GM12878 (cell line): Measurements from ENCODE around the gene TMEM235. TPM values are rescaled to one million over a fixed set of nuclear protein-coding genes. Genes with fewer than 3 reads are reported as not detected.

Experiments used
- E2F8 ChIP-seq: fragments of 450-650 bp; IDR thresholded peaks from 2 replicates; pipeline ENCODE4 v1.6.1; 2018; ENCODE audit warnings: mild to moderate bottlenecking, low read depth, moderate library complexity; ENCODE audit not compliant: partially characterized antibody
- FOXM1 ChIP-seq: IDR thresholded peaks from 2 replicates; pipeline ENCODE4 v1.6.1; 2012; ENCODE audit warnings: low read depth, mild to moderate bottlenecking, inconsistent platforms, low read length, moderate library complexity
- JUNB ChIP-seq: IDR thresholded peaks from 2 replicates; pipeline ENCODE4 v1.6.1; 2016; ENCODE audit warnings: antibody characterized with exemption, mild to moderate bottlenecking
- NRF1 ChIP-seq: conservative IDR thresholded peaks from 2 replicates; pipeline ENCODE4 v1.6.1; 2011; ENCODE audit warnings: mild to moderate bottlenecking, low read depth, low read length, improper control_type of control experiment
- POLR2AphosphoS2 ChIP-seq: IDR thresholded peaks from 2 replicates; pipeline ENCODE4 v1.6.1; 2011; ENCODE audit warnings: low read depth, mild to moderate bottlenecking, low read length, improper control_type of control experiment, moderate library complexity
- POU2F2 ChIP-seq: IDR thresholded peaks from 3 replicates; pipeline ENCODE4 v1.6.1; 2011; ENCODE audit warnings: low read depth, mild to moderate bottlenecking, low read length, borderline replicate concordance
- RAD21 ChIP-seq: IDR thresholded peaks from 2 replicates; pipeline ENCODE4 v1.6.1; 2011; ENCODE audit warnings: mild to moderate bottlenecking, low read depth, low read length, moderate library complexity; ENCODE audit not compliant: insufficient read depth
- RAD51 ChIP-seq: fragments of 450-650 bp; IDR thresholded peaks from 2 replicates; pipeline ENCODE4 v1.6.1; 2016; ENCODE audit warnings: moderate library complexity, mild to moderate bottlenecking, inconsistent platforms
- RELB ChIP-seq: fragments of 450-650 bp; IDR thresholded peaks from 2 replicates; pipeline ENCODE4 v1.6.1; 2017; ENCODE audit warnings: low read depth, mild to moderate bottlenecking, moderate library complexity
- TARDBP ChIP-seq: IDR thresholded peaks from 2 replicates; pipeline ENCODE4 v1.6.1; 2016; ENCODE audit warnings: borderline replicate concordance
- TCF3 ChIP-seq: IDR thresholded peaks from 2 replicates; pipeline ENCODE4 v1.6.1; 2012; ENCODE audit warnings: low read depth, mild to moderate bottlenecking, low read length, borderline replicate concordance; ENCODE audit not compliant: insufficient read depth
- ZBTB4 ChIP-seq: fragments of 450-650 bp; formaldehyde crosslinking; IDR thresholded peaks from 2 replicates; pipeline ENCODE4 v1.4.0; 2022; ENCODE audit warnings: mild to moderate bottlenecking, moderate library complexity
- ZNF24 ChIP-seq: fragments of 450-650 bp; IDR thresholded peaks from 2 replicates; pipeline ENCODE4 v1.6.1; 2017; ENCODE audit warnings: antibody characterized with exemption, mild to moderate bottlenecking
- ZSCAN29 ChIP-seq: fragments of 450-650 bp; IDR thresholded peaks from 2 replicates; pipeline ENCODE4 v1.6.1; 2017; ENCODE audit warnings: mild to moderate bottlenecking, moderate library complexity
- polyA plus RNA-seq, 11 experiments: library from polyadenylated mRNA; depleted of rRNA in 4 of 11; unstranded in 6 of 11; stranded (reverse) in 5 of 11; fragments of >200 nt; fragmentation: Nextera tagmentation in 4 of 11; fragmentation: Illumina TruSeq in 1 of 11; extraction: Ambion mirVana in 4 of 11; extraction: Trizol in 1 of 11; gene quantifications; 1 replicate in 1 of 11; 2 replicates in 10 of 11; pipeline versions ENCODE4 v1.2.1 to v1.2.3, GENCODE V29; 2011 to 2016; ENCODE audit warnings: inconsistent platforms in 2 of 11, missing spikeins in 2 of 11, low read depth in 1 of 11
- total RNA-seq, 4 experiments: library from RNA; depleted of rRNA in 3 of 4; stranded (reverse); fragments of >200 nt in 3 of 4; fragmentation: Illumina TruSeq in 1 of 4; extraction: Trizol in 1 of 4; gene quantifications; 2 replicates each; pipeline versions ENCODE4 v1.2.1 to v1.2.3, GENCODE V29; 2013 to 2021
- TF ChIP-seq, protein P1 (sequence below): fragments of 450-650 bp; IDR thresholded peaks from 2 replicates; pipeline ENCODE4 v1.6.1; 2017; ENCODE audit warnings: mild to moderate bottlenecking
- TF ChIP-seq, protein P2 (sequence below): IDR thresholded peaks from 2 replicates; pipeline ENCODE4 v1.6.1; 2012; ENCODE audit warnings: low read depth, low read length, improper control_type of control experiment
- TF ChIP-seq, protein P3 (sequence below): fragments of 450-650 bp; conservative IDR thresholded peaks from 2 replicates; pipeline ENCODE4 v1.6.1; 2017; ENCODE audit warnings: mild to moderate bottlenecking, moderate library complexity

Gene TMEM235
- total and polyA plus RNA-seq, 10 of the 15 experiments (the other 5 are each of a cell fraction or from before 2014, with no cell fraction given), result not detected

DNA sequence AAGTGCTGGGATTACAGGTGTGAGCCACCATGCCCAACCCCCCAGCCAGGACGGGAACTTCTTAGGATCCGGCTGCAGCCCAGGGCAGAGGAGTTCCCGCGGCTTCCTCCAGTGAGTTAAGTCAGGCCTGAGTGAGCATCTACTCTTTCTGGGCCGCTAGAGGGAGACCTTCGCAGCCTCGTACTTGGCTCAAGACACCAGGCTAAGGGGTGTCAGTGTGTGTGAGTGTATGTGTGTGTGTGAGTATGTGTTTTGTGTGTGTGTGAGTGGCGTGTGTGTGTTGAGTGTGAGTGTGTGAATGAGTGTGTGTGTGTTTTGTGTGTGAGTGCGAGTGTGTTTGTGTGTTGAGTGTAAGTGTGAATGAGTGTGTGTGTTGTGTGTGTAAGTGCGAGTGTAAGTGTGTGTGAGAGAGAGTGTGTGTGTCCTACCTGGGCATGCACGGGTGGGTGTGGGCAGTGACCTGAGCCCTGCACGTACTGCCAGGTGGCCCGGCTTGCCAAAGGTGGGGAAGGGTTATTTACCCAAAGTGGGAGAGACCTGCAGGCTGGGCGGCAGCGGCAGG lies 58.5 kb downstream of the TMEM235 start (continued):
- TF ChIP-seq, protein P1, sequence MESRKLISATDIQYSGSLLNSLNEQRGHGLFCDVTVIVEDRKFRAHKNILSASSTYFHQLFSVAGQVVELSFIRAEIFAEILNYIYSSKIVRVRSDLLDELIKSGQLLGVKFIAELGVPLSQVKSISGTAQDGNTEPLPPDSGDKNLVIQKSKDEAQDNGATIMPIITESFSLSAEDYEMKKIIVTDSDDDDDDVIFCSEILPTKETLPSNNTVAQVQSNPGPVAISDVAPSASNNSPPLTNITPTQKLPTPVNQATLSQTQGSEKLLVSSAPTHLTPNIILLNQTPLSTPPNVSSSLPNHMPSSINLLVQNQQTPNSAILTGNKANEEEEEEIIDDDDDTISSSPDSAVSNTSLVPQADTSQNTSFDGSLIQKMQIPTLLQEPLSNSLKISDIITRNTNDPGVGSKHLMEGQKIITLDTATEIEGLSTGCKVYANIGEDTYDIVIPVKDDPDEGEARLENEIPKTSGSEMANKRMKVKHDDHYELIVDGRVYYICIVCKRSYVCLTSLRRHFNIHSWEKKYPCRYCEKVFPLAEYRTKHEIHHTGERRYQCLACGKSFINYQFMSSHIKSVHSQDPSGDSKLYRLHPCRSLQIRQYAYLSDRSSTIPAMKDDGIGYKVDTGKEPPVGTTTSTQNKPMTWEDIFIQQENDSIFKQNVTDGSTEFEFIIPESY, result no peak
- TF ChIP-seq ZNF24 (peak; percentile 18; the same call in 1 of the 2 replicates), FOXM1 (no peak; the same call in 1 of the 2 replicates), TCF3 (0 out of 2 replicates have a peak, but pooled peaks have one; percentile 26), NRF1 (no peak), TARDBP (no peak), ZBTB4 (CRISPR knock-in tag) (no peak), RAD21 (peak; percentile 91), ZSCAN29 (no peak), RAD51 (no peak), POU2F2 (no peak), JUNB (no peak), E2F8 (no peak), POLR2AphosphoS2 (no peak), RELB (peak; percentile 76)
- TF ChIP-seq, protein P2, sequence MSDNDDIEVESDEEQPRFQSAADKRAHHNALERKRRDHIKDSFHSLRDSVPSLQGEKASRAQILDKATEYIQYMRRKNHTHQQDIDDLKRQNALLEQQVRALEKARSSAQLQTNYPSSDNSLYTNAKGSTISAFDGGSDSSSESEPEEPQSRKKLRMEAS, result no peak
- TF ChIP-seq, protein P3, sequence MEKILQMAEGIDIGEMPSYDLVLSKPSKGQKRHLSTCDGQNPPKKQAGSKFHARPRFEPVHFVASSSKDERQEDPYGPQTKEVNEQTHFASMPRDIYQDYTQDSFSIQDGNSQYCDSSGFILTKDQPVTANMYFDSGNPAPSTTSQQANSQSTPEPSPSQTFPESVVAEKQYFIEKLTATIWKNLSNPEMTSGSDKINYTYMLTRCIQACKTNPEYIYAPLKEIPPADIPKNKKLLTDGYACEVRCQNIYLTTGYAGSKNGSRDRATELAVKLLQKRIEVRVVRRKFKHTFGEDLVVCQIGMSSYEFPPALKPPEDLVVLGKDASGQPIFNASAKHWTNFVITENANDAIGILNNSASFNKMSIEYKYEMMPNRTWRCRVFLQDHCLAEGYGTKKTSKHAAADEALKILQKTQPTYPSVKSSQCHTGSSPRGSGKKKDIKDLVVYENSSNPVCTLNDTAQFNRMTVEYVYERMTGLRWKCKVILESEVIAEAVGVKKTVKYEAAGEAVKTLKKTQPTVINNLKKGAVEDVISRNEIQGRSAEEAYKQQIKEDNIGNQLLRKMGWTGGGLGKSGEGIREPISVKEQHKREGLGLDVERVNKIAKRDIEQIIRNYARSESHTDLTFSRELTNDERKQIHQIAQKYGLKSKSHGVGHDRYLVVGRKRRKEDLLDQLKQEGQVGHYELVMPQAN, result no peak
